HepG2 (cell line): Measurements from ENCODE around the gene DOC2A. TPM values are rescaled to one million over a fixed set of nuclear protein-coding genes. Genes with fewer than 3 reads are reported as not detected.
A peak's percentile ranks its signal among the peaks of the same experiment; 100 is the strongest.

Source experiments
- BATF2 ChIP-seq: sonication (generic); formaldehyde crosslinking; IDR thresholded peaks from 2 replicates; pipeline ENCODE4 v1.8.0; 2022; ENCODE audit warnings: mild to moderate bottlenecking, missing genetic modification reagents, moderate library complexity
- CREB1 ChIP-seq, 2 experiments: fragments of 450-650 bp in 1 of 2; IDR thresholded peaks; 2 replicates each; pipeline ENCODE4 v1.6.1; 2016 to 2017; ENCODE audit warnings: control low read depth in 1 of 2, mild to moderate bottlenecking in 1 of 2, missing compliant biosample characterization in 1 of 2, missing genetic modification characterization in 1 of 2
- E2F5 ChIP-seq: sonication (generic); formaldehyde crosslinking; conservative IDR thresholded peaks from 2 replicates; pipeline ENCODE4 v1.4.0; 2020; ENCODE audit warnings: missing genetic modification reagents
- FOXA1 ChIP-seq, 2 experiments: fragments of 450-650 bp in 1 of 2; sonication (generic) in 1 of 2; formaldehyde crosslinking in 1 of 2; IDR thresholded peaks; 2 replicates each; pipeline versions ENCODE4 v1.4.0 to v1.6.1; 2016 to 2020; ENCODE audit warnings: missing genetic modification reagents in 1 of 2
- FUBP1 ChIP-seq: sonication (generic); formaldehyde crosslinking; IDR thresholded peaks from 2 replicates; pipeline ENCODE4 v1.5.1; 2020; ENCODE audit warnings: missing genetic modification reagents, mild to moderate bottlenecking, borderline replicate concordance
- GLMP ChIP-seq: sonication (generic); formaldehyde crosslinking; IDR thresholded peaks from 2 replicates; pipeline ENCODE4 v1.9.0; 2021; ENCODE audit warnings: missing genetic modification reagents, mild to moderate bottlenecking, borderline replicate concordance
- JUN ChIP-seq: sonication (generic); formaldehyde crosslinking; IDR thresholded peaks from 2 replicates; pipeline ENCODE4 v1.4.0; 2020; ENCODE audit warnings: mild to moderate bottlenecking, missing genetic modification reagents
- KLF12 ChIP-seq: sonication (generic); formaldehyde crosslinking; IDR thresholded peaks from 2 replicates; pipeline ENCODE4 v1.4.0; 2020; ENCODE audit warnings: missing genetic modification reagents, borderline replicate concordance
- NONO ChIP-seq, 2 experiments: fragments of 450-650 bp in 1 of 2; sonication (generic) in 1 of 2; formaldehyde crosslinking in 1 of 2; IDR thresholded peaks in 1 of 2; conservative IDR thresholded peaks in 1 of 2; 2 replicates each; pipeline versions ENCODE4 v1.6.1 to v1.8.0; 2017 to 2022; ENCODE audit warnings: mild to moderate bottlenecking in 1 of 2, missing genetic modification reagents in 1 of 2, moderate library complexity in 1 of 2
- NR3C1 ChIP-seq: sonication (generic); formaldehyde crosslinking; IDR thresholded peaks from 2 replicates; pipeline ENCODE4 v1.4.0; 2020; ENCODE audit warnings: missing genetic modification reagents
- ONECUT2 ChIP-seq: sonication (generic); formaldehyde crosslinking; IDR thresholded peaks from 2 replicates; pipeline ENCODE4 v1.4.0; 2020; ENCODE audit warnings: missing genetic modification reagents
- RARG ChIP-seq: sonication (generic); formaldehyde crosslinking; IDR thresholded peaks from 2 replicates; pipeline ENCODE4 v1.4.0; 2020; ENCODE audit warnings: low read depth, mild to moderate bottlenecking, missing genetic modification reagents
- ZBTB1 ChIP-seq: sonication (generic); formaldehyde crosslinking; IDR thresholded peaks from 2 replicates; pipeline ENCODE4 v1.4.0; 2020; ENCODE audit warnings: missing genetic modification reagents, borderline replicate concordance
- ZC3H13 ChIP-seq: sonication (generic); formaldehyde crosslinking; IDR thresholded peaks from 2 replicates; pipeline ENCODE4 v1.8.1; 2023; ENCODE audit warnings: mild to moderate bottlenecking, missing genetic modification reagents, moderate library complexity
- ZNF562 ChIP-seq: sonication (generic); formaldehyde crosslinking; IDR thresholded peaks from 2 replicates; pipeline ENCODE4 v1.8.0; 2022; ENCODE audit warnings: missing genetic modification reagents, borderline replicate concordance
- ZNF589 ChIP-seq: sonication (generic); formaldehyde crosslinking; conservative IDR thresholded peaks from 2 replicates; pipeline ENCODE4 v1.8.0; 2022; ENCODE audit warnings: mild to moderate bottlenecking, moderate library complexity, missing genetic modification reagents
- ZNF7 ChIP-seq: IDR thresholded peaks from 2 replicates; pipeline ENCODE4 v1.6.1; 2016; ENCODE audit warnings: missing biosample characterization, missing genetic modification reagents
- ZSCAN22 ChIP-seq: sonication (generic); formaldehyde crosslinking; IDR thresholded peaks from 2 replicates; pipeline ENCODE4 v1.4.0; 2020; ENCODE audit warnings: mild to moderate bottlenecking, missing genetic modification reagents
- polyA plus RNA-seq, 8 experiments: library from polyadenylated mRNA; depleted of rRNA in 3 of 8; stranded (reverse) in 7 of 8; unstranded in 1 of 8; fragments of >200 nt; fragmentation: Illumina TruSeq in 4 of 8; extraction: Trizol in 4 of 8; gene quantifications; 2 replicates each; pipeline versions ENCODE4 v1.2.1 to v1.2.3, GENCODE V29; 2011 to 2016; ENCODE audit warnings: low read depth in 4 of 8, missing spikeins in 1 of 8, mixed read lengths in 1 of 8; ENCODE audit not compliant: insufficient read depth in 1 of 8
- total RNA-seq, 5 experiments: library from RNA; depleted of rRNA; stranded (reverse); fragments of >200 nt; fragmentation: Illumina TruSeq; extraction: Trizol; gene quantifications; 2 replicates each; pipeline ENCODE4 v1.2.3, GENCODE V29; 2016; ENCODE audit warnings: low read depth in 1 of 5
- TF ChIP-seq, protein P1 (sequence below): sonication (generic); formaldehyde crosslinking; IDR thresholded peaks from 2 replicates; pipeline ENCODE4 v1.8.0; 2022; ENCODE audit warnings: low read depth, missing genetic modification reagents
- TF ChIP-seq, protein P2 (sequence below): sonication (generic); formaldehyde crosslinking; IDR thresholded peaks from 2 replicates; pipeline ENCODE4 v1.5.1; 2020; ENCODE audit warnings: missing genetic modification reagents, mild to moderate bottlenecking, borderline replicate concordance

Gene DOC2A
- total and polyA plus RNA-seq, 2 of the 13 experiments (the other 11 are each of a cell fraction or from before 2014, with no cell fraction given) = 0.15 to 0.55 TPM

GRCh38 chr16:29973384-29974246, 37.2 kb downstream of the DOC2A start, which contains the start of gene TAOK2 (continued):
- TF ChIP-seq CREB1 (IDR thresholded peaks at IDR 0.05) (0 out of 2 replicates have a peak, but pooled peaks have one; percentile 13), CREB1 (CRISPR knock-in tag; IDR thresholded peaks at IDR 0.05) (no peak), ZNF562 (CRISPR knock-in tag) (no peak; the same call in 1 of the 2 replicates), JUN (peak; percentile 60; the same call in 1 of the 2 replicates), ZNF589 (CRISPR knock-in tag) (peak; percentile 92), ZSCAN22 (peak; percentile 74; the same call in 1 of the 2 replicates), ONECUT2 (CRISPR knock-in tag) (peak; percentile 54; the same call in 1 of the 2 replicates), ZNF7 (CRISPR knock-in tag) (no peak), RARG (CRISPR knock-in tag) (peak; percentile 53; the same call in 1 of the 2 replicates), BATF2 (CRISPR knock-in tag) (peak; percentile 86), FUBP1 (no peak; the same call in 1 of the 2 replicates), NR3C1 (CRISPR knock-in tag) (no peak), GLMP (CRISPR knock-in tag) (no peak), NONO (IDR thresholded peaks at IDR 0.05) (no peak), NONO (CRISPR knock-in tag; conservative IDR thresholded peaks at IDR 0.05) (peak; percentile 98), FOXA1 (IDR thresholded peaks at IDR 0.05) (no peak), FOXA1 (CRISPR knock-in tag; IDR thresholded peaks at IDR 0.05) (no peak), E2F5 (peak; percentile 54; the same call in 1 of the 2 replicates), KLF12 (CRISPR knock-in tag) (peak; percentile 96), ZBTB1 (no peak), ZC3H13 (CRISPR knock-in tag) (peak; percentile 93)
- TF ChIP-seq, protein P1, sequence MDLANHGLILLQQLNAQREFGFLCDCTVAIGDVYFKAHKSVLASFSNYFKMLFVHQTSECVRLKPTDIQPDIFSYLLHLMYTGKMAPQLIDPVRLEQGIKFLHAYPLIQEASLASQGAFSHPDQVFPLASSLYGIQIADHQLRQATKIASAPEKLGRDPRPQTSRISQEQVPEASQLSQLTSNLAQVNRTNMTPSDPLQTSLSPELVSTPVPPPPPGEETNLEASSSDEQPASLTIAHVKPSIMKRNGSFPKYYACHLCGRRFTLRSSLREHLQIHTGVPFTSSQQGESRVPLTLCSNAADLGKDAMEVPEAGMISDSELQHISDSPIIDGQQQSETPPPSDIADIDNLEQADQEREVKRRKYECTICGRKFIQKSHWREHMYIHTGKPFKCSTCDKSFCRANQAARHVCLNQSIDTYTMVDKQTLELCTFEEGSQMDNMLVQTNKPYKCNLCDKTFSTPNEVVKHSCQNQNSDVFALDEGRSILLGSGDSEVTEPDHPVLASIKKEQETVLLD (CRISPR knock-in tag) = peak; percentile 91
- TF ChIP-seq, protein P2, sequence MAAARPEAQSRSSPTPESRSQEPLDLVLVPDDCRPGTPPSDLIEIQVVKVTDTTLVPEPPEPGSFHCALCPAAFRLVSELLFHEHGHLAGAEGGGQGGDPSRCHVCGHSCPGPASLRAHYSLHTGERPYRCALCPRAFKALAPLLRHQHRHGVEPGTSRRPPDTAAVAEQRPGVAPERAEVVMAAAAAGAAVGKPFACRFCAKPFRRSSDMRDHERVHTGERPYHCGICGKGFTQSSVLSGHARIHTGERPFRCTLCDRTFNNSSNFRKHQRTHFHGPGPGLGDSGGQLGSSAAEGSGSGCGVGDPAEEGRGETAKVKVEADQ (CRISPR knock-in tag) = 0 out of 2 replicates have a peak, but pooled peaks have one; percentile 31
